Thyroid gland (tissue), 4 donors: Measurements from ENCODE around the gene ING4.

Source experiments
- POLR2A ChIP-seq, 2 donors: fragments of 450-650 bp; IDR thresholded peaks; one replicate each; pipeline ENCODE4 v1.6.1; 2017; ENCODE audit warnings: antibody characterized with exemption in 2 of 2, mild to moderate bottlenecking in 2 of 2, moderate library complexity in 1 of 2
- TF ChIP-seq, protein P1 (sequence below), 6 experiments: fragments of 200-600 bp in 3 of 6; fragments of 450-650 bp in 3 of 6; sonication (generic) in 3 of 6; IDR thresholded peaks; one replicate each; pipeline ENCODE4 v1.5.1; 2016 to 2019; ENCODE audit warnings: antibody characterized with exemption in 6 of 6, mild to moderate bottlenecking in 2 of 6, inconsistent platforms in 1 of 6, moderate library complexity in 1 of 6

DNA sequence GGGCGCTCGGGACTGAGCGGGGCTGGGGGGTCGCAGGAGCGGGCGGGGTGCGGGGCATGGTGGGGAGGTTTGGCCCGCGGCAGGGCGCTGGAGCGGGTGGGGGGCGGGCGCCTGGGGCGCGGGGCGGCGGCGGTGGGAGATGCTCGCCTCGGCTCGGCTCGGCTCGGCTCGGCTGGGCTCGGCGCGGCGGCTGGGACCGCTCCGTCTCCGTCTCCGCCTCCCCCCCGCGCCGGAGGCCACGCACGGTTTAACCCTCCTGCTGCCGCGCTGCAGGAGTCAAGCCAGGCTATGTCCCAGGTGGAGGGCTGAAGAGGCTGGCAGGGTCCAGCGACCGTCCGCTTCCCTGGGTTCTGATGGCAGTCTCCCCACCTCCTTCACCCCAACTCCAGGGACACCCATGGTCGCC, 37.7 kb upstream of the ING4 start, which contains the start of gene PIANP:
- TF ChIP-seq, protein P1, sequence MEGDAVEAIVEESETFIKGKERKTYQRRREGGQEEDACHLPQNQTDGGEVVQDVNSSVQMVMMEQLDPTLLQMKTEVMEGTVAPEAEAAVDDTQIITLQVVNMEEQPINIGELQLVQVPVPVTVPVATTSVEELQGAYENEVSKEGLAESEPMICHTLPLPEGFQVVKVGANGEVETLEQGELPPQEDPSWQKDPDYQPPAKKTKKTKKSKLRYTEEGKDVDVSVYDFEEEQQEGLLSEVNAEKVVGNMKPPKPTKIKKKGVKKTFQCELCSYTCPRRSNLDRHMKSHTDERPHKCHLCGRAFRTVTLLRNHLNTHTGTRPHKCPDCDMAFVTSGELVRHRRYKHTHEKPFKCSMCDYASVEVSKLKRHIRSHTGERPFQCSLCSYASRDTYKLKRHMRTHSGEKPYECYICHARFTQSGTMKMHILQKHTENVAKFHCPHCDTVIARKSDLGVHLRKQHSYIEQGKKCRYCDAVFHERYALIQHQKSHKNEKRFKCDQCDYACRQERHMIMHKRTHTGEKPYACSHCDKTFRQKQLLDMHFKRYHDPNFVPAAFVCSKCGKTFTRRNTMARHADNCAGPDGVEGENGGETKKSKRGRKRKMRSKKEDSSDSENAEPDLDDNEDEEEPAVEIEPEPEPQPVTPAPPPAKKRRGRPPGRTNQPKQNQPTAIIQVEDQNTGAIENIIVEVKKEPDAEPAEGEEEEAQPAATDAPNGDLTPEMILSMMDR (IDR thresholded peaks at IDR 0.05) = no peak
- TF ChIP-seq POLR2A (IDR thresholded peaks at IDR 0.05) = no peak
